IMR-90 (cell line): ENCODE results near the gene MSI2. TPM values are rescaled to one million over a fixed set of nuclear protein-coding genes. Genes with fewer than 3 reads are reported as not detected.

Experiments
- ATAC-seq: fragments of 200-7000 bp; cut with Tn5 transposase; 2 replicates; pipeline ENCODE4 v1.9.1; 2020; ENCODE audit warnings: low read depth, mild to moderate bottlenecking, moderate library complexity
- BruUV-seq: library from RNA; stranded (reverse); fragments of 400-500 nt; replicated peaks from 2 replicates; lab custom pipeline; 2021; lab: Mats Ljungman, UMichigan
- CTCF ChIA-PET: fragments of 300-600 bp; formaldehyde crosslinking; extraction: SDS; loops from one replicate; lab custom pipeline; 2021; ENCODE audit warnings: antibody characterized with exemption; lab: Yijun Ruan, JAX
- POLR2A ChIA-PET: fragments of 300-600 bp; sonication (Branson Sonifier 250); formaldehyde crosslinking; loops from one replicate; lab custom pipeline; 2022; ENCODE audit warnings: antibody characterized with exemption; ENCODE audit not compliant: unreplicated experiment; lab: Charles Lee
- DNase-seq: peaks from one replicate; pipeline ENCODE4 v3.0.0; 2013
- H2AFZ ChIP-seq: replicated peaks from 2 replicates; pipeline ENCODE3; 2013; ENCODE audit warnings: low read length, mild to moderate bottlenecking; ENCODE audit not compliant: poor library complexity
- H2AK5ac ChIP-seq: 2 replicates; pipeline ENCODE4 v1.6.1; 2013; ENCODE audit warnings: low read depth, low read length, inconsistent platforms
- H2AK9ac ChIP-seq: replicated peaks from 2 replicates; pipeline ENCODE3; 2013; ENCODE audit warnings: mild to moderate bottlenecking, low read depth, low read length, moderate library complexity; ENCODE audit not compliant: poor library complexity
- H2BK120ac ChIP-seq: 2 replicates; pipeline ENCODE4 v1.6.1; 2013; ENCODE audit warnings: low read depth, low read length, inconsistent platforms
- H2BK15ac ChIP-seq: 3 replicates; pipeline ENCODE4 v1.6.1; 2013; ENCODE audit warnings: low read depth, low read length, inconsistent platforms
- H2BK20ac ChIP-seq: 2 replicates; pipeline ENCODE4 v1.6.1; 2013; ENCODE audit warnings: low read depth, mild to moderate bottlenecking, inconsistent platforms, low read length, moderate library complexity
- H2BK5ac ChIP-seq: 2 replicates; pipeline ENCODE4 v1.6.1; 2013; ENCODE audit warnings: mild to moderate bottlenecking, low read depth, low read length, inconsistent platforms; ENCODE audit not compliant: poor library complexity, severe bottlenecking
- H3K14ac ChIP-seq: replicated peaks from 2 replicates; pipeline ENCODE4 v1.6.1; 2013; ENCODE audit warnings: low read depth, low read length, inconsistent platforms
- H3K18ac ChIP-seq: 2 replicates; pipeline ENCODE4 v1.6.1; 2013; ENCODE audit warnings: low read depth, low read length, control low read depth
- H3K23ac ChIP-seq: 2 replicates; pipeline ENCODE4 v1.6.1; 2013; ENCODE audit warnings: low read depth, low read length, inconsistent platforms
- H3K27ac ChIP-seq: 2 replicates; pipeline ENCODE4 v1.5.1; 2013; ENCODE audit warnings: mild to moderate bottlenecking, control low read depth, low read length; ENCODE audit not compliant: insufficient read depth
- H3K27me3 ChIP-seq: 2 replicates; pipeline ENCODE4 v1.6.1; 2013; ENCODE audit warnings: low read length; ENCODE audit not compliant: control insufficient read depth, insufficient read depth
- H3K36me3 ChIP-seq: 2 replicates; pipeline ENCODE4 v1.6.1; 2013; ENCODE audit warnings: low read length, mixed read lengths; ENCODE audit not compliant: control insufficient read depth, insufficient read depth
- H3K4ac ChIP-seq: 2 replicates; pipeline ENCODE4 v1.6.1; 2013; ENCODE audit warnings: low read depth, low read length, inconsistent platforms
- H3K4me1 ChIP-seq: 2 replicates; pipeline ENCODE4 v1.6.1; 2013; ENCODE audit warnings: low read length, mixed read lengths; ENCODE audit not compliant: control insufficient read depth, insufficient read depth
- H3K4me2 ChIP-seq: 2 replicates; pipeline ENCODE4 v1.6.1; 2013; ENCODE audit warnings: low read depth, mild to moderate bottlenecking, control low read depth, low read length, moderate library complexity
- H3K4me3 ChIP-seq: 2 replicates; pipeline ENCODE4 v1.5.1; 2013; ENCODE audit warnings: low read depth, mild to moderate bottlenecking, control low read depth, low read length, moderate library complexity; ENCODE audit not compliant: insufficient read depth
- H3K56ac ChIP-seq: 2 replicates; pipeline ENCODE4 v1.6.1; 2013; ENCODE audit warnings: low read length, inconsistent platforms; ENCODE audit not compliant: insufficient read depth; ENCODE audit errors: extremely low read depth
- H3K79me1 ChIP-seq, 2 experiments: 2 replicates each; pipeline ENCODE4 v1.6.1; 2013; ENCODE audit warnings: low read length in 2 of 2, inconsistent platforms in 1 of 2, low read depth in 1 of 2
- H3K9ac ChIP-seq: 2 replicates; pipeline ENCODE4 v1.6.1; 2013; ENCODE audit warnings: low read depth, low read length, control low read depth
- H3K9me1 ChIP-seq: 2 replicates; pipeline ENCODE4 v1.6.1; 2013; ENCODE audit warnings: low read length, inconsistent platforms; ENCODE audit not compliant: insufficient read depth
- H3K9me3 ChIP-seq: 2 replicates; pipeline ENCODE4 v1.6.1; 2013; ENCODE audit warnings: low read length; ENCODE audit not compliant: control insufficient read depth, insufficient read depth
- H4K20me1 ChIP-seq: 2 replicates; pipeline ENCODE4 v1.6.1; 2013; ENCODE audit warnings: low read length, inconsistent platforms; ENCODE audit not compliant: insufficient read depth
- H4K5ac ChIP-seq: 2 replicates; pipeline ENCODE4 v1.6.1; 2013; ENCODE audit warnings: mild to moderate bottlenecking, low read depth, low read length, control low read depth
- H4K8ac ChIP-seq, 2 experiments: 2 replicates each; pipeline ENCODE4 v1.6.1; 2013; ENCODE audit warnings: low read depth in 2 of 2, low read length in 2 of 2, control low read depth in 1 of 2, inconsistent platforms in 1 of 2
- H4K91ac ChIP-seq: 2 replicates; pipeline ENCODE4 v1.6.1; 2013; ENCODE audit warnings: low read depth, low read length, inconsistent platforms; ENCODE audit not compliant: insufficient read depth
- BHLHE40 ChIP-seq: fragments of 150-350 bp; IDR thresholded peaks from 2 replicates; pipeline ENCODE4 v1.6.1; 2016; ENCODE audit warnings: mild to moderate bottlenecking, low read depth, low read length
- CEBPB ChIP-seq: IDR thresholded peaks from 2 replicates; pipeline ENCODE4 v1.6.1; 2012; ENCODE audit warnings: low read depth, low read length, improper control_type of control experiment
- MAFK ChIP-seq: IDR thresholded peaks from 2 replicates; pipeline ENCODE4 v1.6.1; 2012; ENCODE audit warnings: low read depth, low read length, improper control_type of control experiment
- MAZ ChIP-seq: IDR thresholded peaks from 2 replicates; pipeline ENCODE4 v1.6.1; 2012; ENCODE audit warnings: low read depth, mild to moderate bottlenecking, low read length, improper control_type of control experiment, moderate library complexity, borderline replicate concordance
- MXI1 ChIP-seq: IDR thresholded peaks from 2 replicates; pipeline ENCODE4 v1.6.1; 2012; ENCODE audit warnings: low read depth, mild to moderate bottlenecking, low read length, moderate library complexity, borderline replicate concordance
- NFE2L2 ChIP-seq: fragments of 150-350 bp; IDR thresholded peaks from 2 replicates; pipeline ENCODE4 v1.6.1; 2016; ENCODE audit warnings: low read depth, mild to moderate bottlenecking, low read length
- POLR2A ChIP-seq: IDR thresholded peaks from 2 replicates; pipeline ENCODE4 v1.6.1; 2012; ENCODE audit warnings: mild to moderate bottlenecking, low read depth, low read length
- RAD21 ChIP-seq: IDR thresholded peaks from 2 replicates; pipeline ENCODE4 v1.6.1; 2012; ENCODE audit warnings: low read length, improper control_type of control experiment
- RCOR1 ChIP-seq: IDR thresholded peaks from 2 replicates; pipeline ENCODE4 v1.6.1; 2012; ENCODE audit warnings: mild to moderate bottlenecking, low read length, improper control_type of control experiment; ENCODE audit not compliant: insufficient replicate concordance
- RFX5 ChIP-seq: IDR thresholded peaks from 2 replicates; pipeline ENCODE4 v1.8.0; 2012; ENCODE audit warnings: low read depth, mild to moderate bottlenecking, low read length, moderate library complexity
- WGBS, 2 experiments: methylation state at CpG; one replicate each; pipeline versions ENCODE4 v1.1.5 to v1.1.7; 2013; ENCODE audit warnings: missing lambda C conversion rate in 2 of 2; ENCODE audit not compliant: insufficient read length in 1 of 2; ENCODE audit errors: extremely low coverage in 2 of 2; 5-methylcytosine and 5-hydroxymethylcytosine counted together
- dilution Hi-C: fragments of 300-500 bp; cut with HindIII; formaldehyde crosslinking; loops from one replicate; pipeline ENCODE4 v1.14.3; 2018; ENCODE audit warnings: low sequenced_read_pairs; ENCODE audit not compliant: unreplicated experiment
- in situ Hi-C: fragments of 300-500 bp; cut with MboI; formaldehyde crosslinking; loops from 3 replicates; pipeline ENCODE4 v1.14.3; 2019; ENCODE audit warnings: low sequenced_read_pairs, inconsistent platforms, mixed read lengths
- intact Hi-C: fragments of 100-400 bp; cut with micrococcal nuclease; formaldehyde crosslinking; loops from 2 replicates; pipeline ENCODE4 v1.10.0; 2022
- polyA plus RNA-seq, 3 experiments: library from polyadenylated mRNA; depleted of rRNA; stranded (reverse); fragments of >200 nt; gene quantifications; 2 replicates each; pipeline ENCODE4 v1.2.3, GENCODE V29; 2012; ENCODE audit warnings: low replicate concordance in 1 of 3
- total RNA-seq: library from RNA; depleted of rRNA; stranded (reverse); fragments of >200 nt; gene quantifications from 2 replicates; pipeline ENCODE4 v1.2.3, GENCODE V29; 2012
- TF ChIP-seq, protein P1 (sequence below): fragments of 150-350 bp; IDR thresholded peaks from 2 replicates; pipeline ENCODE4 v1.6.1; 2016; ENCODE audit warnings: low read depth, mild to moderate bottlenecking, low read length, moderate library complexity, borderline replicate concordance
- TF ChIP-seq, protein P2 (sequence below): fragments of 150-350 bp; IDR thresholded peaks from 2 replicates; pipeline ENCODE4 v1.6.1; 2017; ENCODE audit warnings: mild to moderate bottlenecking, antibody characterized with exemption, low read length, low read depth

Gene MSI2
- total and polyA plus RNA-seq, 2 of the 4 experiments (the other 2 are of a cell fraction) = 13.0 to 16.0 TPM

DNA sequence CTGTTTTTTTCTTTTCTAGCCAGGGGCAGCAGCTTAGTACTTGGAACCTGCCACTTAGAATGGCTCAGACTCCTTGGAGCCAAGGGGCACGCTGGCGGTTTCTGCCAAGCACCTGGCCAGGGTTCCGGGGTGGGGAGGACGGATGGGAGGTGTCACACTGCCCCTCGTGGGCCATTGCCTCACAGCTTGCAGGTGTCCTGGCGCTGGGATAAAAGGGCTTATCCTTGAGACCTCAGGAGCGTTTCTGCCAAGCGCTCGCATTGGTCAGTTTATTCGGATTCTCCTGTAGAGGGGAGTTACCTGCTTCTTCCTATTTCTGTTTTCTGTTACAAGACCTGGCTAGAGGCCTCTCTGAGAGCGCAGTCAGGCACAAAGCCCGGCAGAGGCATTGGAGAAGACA is 234.6 kb downstream of the MSI2 start:
- peaks cover 4% of the 10 kb centered on the region; the same call in 1 of the 2 replicates for H3K9me1 ChIP-seq
- no peak overlapping the region for H3K56ac ChIP-seq
- H4K20me1 ChIP-seq = no peaks in the 10 kb centered on the region
- no peak overlapping the region for H4K8ac ChIP-seq
- 81% methylated on average over 3 of the region's 12 CpGs; no CpG with 5 or more reads in 1 of the 2 experiments for WGBS, 2 experiments
- peaks cover 7% of the 10 kb centered on the region for H3K4me1 ChIP-seq
- POLR2A ChIA-PET = no interaction called here
- H4K5ac ChIP-seq = no peak overlapping the region
- in situ Hi-C loops (no loop called here), dilution Hi-C loops (no loop called here), intact Hi-C loops (no loop called here)
- BruUV-seq = no TSS peak
- H3K27me3 ChIP-seq = no peaks in the 10 kb centered on the region; the same call in 1 of the 2 replicates
- no peak overlapping the region for H4K91ac ChIP-seq
- CTCF ChIA-PET = no interaction called here
- no peaks in the 10 kb centered on the region for H3K9me3 ChIP-seq
- no peak overlapping the region for H2AK9ac ChIP-seq
- no peak overlapping the region for H3K4me3 ChIP-seq
- no peak overlapping the region for H2BK20ac ChIP-seq
- TF ChIP-seq MAZ = no peak
- TF ChIP-seq CEBPB = no peak
- no peak for TF ChIP-seq POLR2A
- TF ChIP-seq, protein P1, sequence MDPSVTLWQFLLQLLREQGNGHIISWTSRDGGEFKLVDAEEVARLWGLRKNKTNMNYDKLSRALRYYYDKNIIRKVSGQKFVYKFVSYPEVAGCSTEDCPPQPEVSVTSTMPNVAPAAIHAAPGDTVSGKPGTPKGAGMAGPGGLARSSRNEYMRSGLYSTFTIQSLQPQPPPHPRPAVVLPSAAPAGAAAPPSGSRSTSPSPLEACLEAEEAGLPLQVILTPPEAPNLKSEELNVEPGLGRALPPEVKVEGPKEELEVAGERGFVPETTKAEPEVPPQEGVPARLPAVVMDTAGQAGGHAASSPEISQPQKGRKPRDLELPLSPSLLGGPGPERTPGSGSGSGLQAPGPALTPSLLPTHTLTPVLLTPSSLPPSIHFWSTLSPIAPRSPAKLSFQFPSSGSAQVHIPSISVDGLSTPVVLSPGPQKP = no peak
- no peak for TF ChIP-seq BHLHE40
- no peak for TF ChIP-seq MAFK
- TF ChIP-seq MXI1 = no peak
- no peak for TF ChIP-seq NFE2L2
- TF ChIP-seq RFX5 = no peak
- TF ChIP-seq, protein P2, sequence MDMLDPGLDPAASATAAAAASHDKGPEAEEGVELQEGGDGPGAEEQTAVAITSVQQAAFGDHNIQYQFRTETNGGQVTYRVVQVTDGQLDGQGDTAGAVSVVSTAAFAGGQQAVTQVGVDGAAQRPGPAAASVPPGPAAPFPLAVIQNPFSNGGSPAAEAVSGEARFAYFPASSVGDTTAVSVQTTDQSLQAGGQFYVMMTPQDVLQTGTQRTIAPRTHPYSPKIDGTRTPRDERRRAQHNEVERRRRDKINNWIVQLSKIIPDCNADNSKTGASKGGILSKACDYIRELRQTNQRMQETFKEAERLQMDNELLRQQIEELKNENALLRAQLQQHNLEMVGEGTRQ = no peak
- no peak for TF ChIP-seq RCOR1
- no peak for TF ChIP-seq RAD21
- no peaks in the 10 kb centered on the region for H3K36me3 ChIP-seq
- H2BK5ac ChIP-seq = no peak overlapping the region
- no peak overlapping the region for H3K18ac ChIP-seq
- H3K4ac ChIP-seq = no peak overlapping the region
- H3K23ac ChIP-seq = no peak overlapping the region
- 0 out of 4 replicates have a peak, but pooled peaks cover 0 to 2% of the 10 kb centered on the region in 2 experiments for H3K79me1 ChIP-seq
- DNase-seq = no peak
- no peak overlapping the region for H2AK5ac ChIP-seq
- H2AFZ ChIP-seq = no peak overlapping the region
- ATAC-seq = no peak
- H2BK15ac ChIP-seq = no peak overlapping the region
- H3K14ac ChIP-seq = no peak overlapping the region
- no peak overlapping the region for H2BK120ac ChIP-seq
- no peak overlapping the region for H3K4me2 ChIP-seq
- H3K9ac ChIP-seq = no peak overlapping the region
- no peak overlapping the region for H3K27ac ChIP-seq
